T-helper 9 cell (primary cell): ENCODE data around the gene FAM83B.

Source experiments
- DNase-seq: peaks from one replicate; pipeline ENCODE4 v3.0.0-alpha.2; 2020

FAM83B gene

GRCh38 chr6:54981276-54981609 lies 134.7 kb downstream of the FAM83B start:
- DNase-seq: no peak

GRCh38 chr6:54981647-54982046 lies 135.1 kb downstream of the FAM83B start:
- DNase-seq: no peak

GRCh38 chr6:54987633-54988290 lies 141.2 kb downstream of the FAM83B start:
- no peak for DNase-seq

GRCh38 chr6:54988576-54988975 lies 142.0 kb downstream of the FAM83B start:
- no peak for DNase-seq

- no peak for DNase-seq
Measured at GRCh38 chr6:54990001-54990400, 143.4 kb downstream of the FAM83B start.
